HEK293 (cell line): ENCODE results near the gene GIMAP5.
A peak's percentile ranks its signal among the peaks of the same experiment; 100 is the strongest.

Experiments used
- ZNF112 ChIP-seq: fragments of 450-650 bp; formaldehyde crosslinking; IDR thresholded peaks from 2 replicates; pipeline ENCODE4 v1.5.0; 2017; ENCODE audit warnings: missing biosample characterization, missing genetic modification characterization
- ZNF138 ChIP-seq: fragments of 450-650 bp; formaldehyde crosslinking; IDR thresholded peaks from 2 replicates; pipeline ENCODE4 v1.5.1; 2016; ENCODE audit warnings: missing biosample characterization, missing genetic modification characterization, borderline replicate concordance
- ZNF214 ChIP-seq: fragments of 450-650 bp; formaldehyde crosslinking; IDR thresholded peaks from 2 replicates; pipeline ENCODE4 v1.5.1; 2017; ENCODE audit warnings: missing biosample characterization, mild to moderate bottlenecking, missing genetic modification characterization, borderline replicate concordance
- ZNF239 ChIP-seq: fragments of 450-650 bp; formaldehyde crosslinking; IDR thresholded peaks from 2 replicates; pipeline ENCODE4 v1.5.1; 2016; ENCODE audit warnings: missing biosample characterization, missing genetic modification characterization
- ZNF302 ChIP-seq: fragments of 450-650 bp; formaldehyde crosslinking; IDR thresholded peaks from 2 replicates; pipeline ENCODE4 v1.5.1; 2016; ENCODE audit warnings: missing biosample characterization, missing genetic modification characterization, low read depth
- ZNF366 ChIP-seq: fragments of 450-650 bp; formaldehyde crosslinking; conservative IDR thresholded peaks from 2 replicates; pipeline ENCODE4 v1.5.1; 2016; ENCODE audit warnings: missing biosample characterization, missing genetic modification characterization
- ZNF510 ChIP-seq: fragments of 450-650 bp; formaldehyde crosslinking; IDR thresholded peaks from 2 replicates; pipeline ENCODE4 v1.5.1; 2018; ENCODE audit warnings: mild to moderate bottlenecking, missing genetic modification characterization, missing biosample characterization; ENCODE audit not compliant: insufficient replicate concordance
- ZNF558 ChIP-seq: fragments of 450-650 bp; formaldehyde crosslinking; IDR thresholded peaks from 2 replicates; pipeline ENCODE4 v1.5.1; 2016; ENCODE audit warnings: missing biosample characterization, missing genetic modification characterization
- ZNF658 ChIP-seq: fragments of 450-650 bp; formaldehyde crosslinking; IDR thresholded peaks from 2 replicates; pipeline ENCODE4; 2016; ENCODE audit warnings: missing biosample characterization, missing genetic modification characterization
- ZNF792 ChIP-seq: fragments of 450-650 bp; formaldehyde crosslinking; IDR thresholded peaks from 2 replicates; pipeline ENCODE4 v1.5.1; 2016; ENCODE audit warnings: missing biosample characterization, missing genetic modification characterization
- ZSCAN23 ChIP-seq: fragments of 450-650 bp; formaldehyde crosslinking; IDR thresholded peaks from 2 replicates; pipeline ENCODE4 v1.5.1; 2016; ENCODE audit warnings: missing biosample characterization, missing genetic modification characterization
- TF ChIP-seq, protein P1 (sequence below): fragments of 450-650 bp; formaldehyde crosslinking; IDR thresholded peaks from 2 replicates; pipeline ENCODE4 v1.5.1; 2017; ENCODE audit warnings: missing biosample characterization, missing genetic modification characterization
- TF ChIP-seq, protein P2 (sequence below): fragments of 450-650 bp; formaldehyde crosslinking; IDR thresholded peaks from 2 replicates; pipeline ENCODE4 v1.5.1; 2017; ENCODE audit warnings: missing biosample characterization, missing genetic modification characterization
- TF ChIP-seq, protein P3 (sequence below): fragments of 450-650 bp; formaldehyde crosslinking; IDR thresholded peaks from 2 replicates; pipeline ENCODE4 v1.5.1; 2017; ENCODE audit warnings: missing biosample characterization, missing genetic modification characterization
- TF ChIP-seq, protein P4 (sequence below): fragments of 450-650 bp; formaldehyde crosslinking; IDR thresholded peaks from 2 replicates; pipeline ENCODE4 v1.5.1; 2016; ENCODE audit warnings: missing biosample characterization, missing genetic modification characterization
- TF ChIP-seq, protein P5 (sequence below): fragments of 450-650 bp; formaldehyde crosslinking; IDR thresholded peaks from 2 replicates; pipeline ENCODE4 v1.5.1; 2016; ENCODE audit warnings: missing biosample characterization, missing genetic modification characterization, low read depth
- TF ChIP-seq, protein P6 (sequence below): fragments of 450-650 bp; formaldehyde crosslinking; IDR thresholded peaks from 2 replicates; pipeline ENCODE4 v1.5.1; 2016; ENCODE audit warnings: missing biosample characterization, missing genetic modification characterization
- TF ChIP-seq, protein P7 (sequence below): fragments of 450-650 bp; IDR thresholded peaks from 2 replicates; pipeline ENCODE4 v1.5.1; 2018; ENCODE audit warnings: missing biosample characterization, mild to moderate bottlenecking, missing genetic modification characterization
- TF ChIP-seq, protein P8 (sequence below): fragments of 450-650 bp; formaldehyde crosslinking; IDR thresholded peaks from 2 replicates; pipeline ENCODE4 v1.5.1; 2016; ENCODE audit warnings: missing biosample characterization, missing genetic modification characterization

GIMAP5 gene

DNA sequence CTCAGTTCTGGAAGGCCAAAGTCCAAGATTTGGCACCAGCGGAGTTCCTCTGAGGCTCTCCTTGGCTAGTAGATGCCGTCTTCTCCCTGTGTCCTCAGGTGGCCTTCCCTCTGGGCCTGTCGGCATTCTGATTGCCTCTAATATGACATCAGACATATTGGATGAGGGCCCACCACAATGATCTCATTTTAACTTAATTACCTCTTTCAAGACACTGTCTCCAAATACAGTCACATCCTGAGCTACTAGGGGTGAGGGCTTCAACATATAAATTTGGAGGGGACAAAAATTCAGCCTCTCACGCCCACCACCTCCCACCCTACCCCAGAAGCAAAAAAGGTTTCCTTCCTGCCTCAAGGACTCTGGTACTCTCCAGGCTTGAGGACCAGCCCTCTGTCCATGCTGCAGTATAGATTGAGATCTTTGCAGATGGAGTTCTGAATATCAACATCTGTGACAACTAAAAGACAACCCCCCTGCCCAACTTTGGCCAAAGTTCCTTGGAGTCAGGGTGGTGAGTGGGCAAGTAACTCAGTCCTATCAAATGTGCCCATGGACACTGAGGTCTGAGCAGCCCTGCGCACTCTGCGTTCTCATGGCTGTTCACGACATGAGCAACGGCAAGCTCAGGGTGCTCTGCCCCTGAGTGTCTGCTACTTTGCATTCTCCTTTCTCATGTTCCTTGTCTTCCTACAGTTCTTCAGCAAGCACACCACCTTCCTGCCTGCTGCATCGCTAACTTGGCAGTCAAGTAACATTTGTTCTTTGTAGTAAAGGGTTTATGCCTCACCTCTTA, 51.5 kb downstream of the GIMAP5 start (continued):
- TF ChIP-seq, protein P1, sequence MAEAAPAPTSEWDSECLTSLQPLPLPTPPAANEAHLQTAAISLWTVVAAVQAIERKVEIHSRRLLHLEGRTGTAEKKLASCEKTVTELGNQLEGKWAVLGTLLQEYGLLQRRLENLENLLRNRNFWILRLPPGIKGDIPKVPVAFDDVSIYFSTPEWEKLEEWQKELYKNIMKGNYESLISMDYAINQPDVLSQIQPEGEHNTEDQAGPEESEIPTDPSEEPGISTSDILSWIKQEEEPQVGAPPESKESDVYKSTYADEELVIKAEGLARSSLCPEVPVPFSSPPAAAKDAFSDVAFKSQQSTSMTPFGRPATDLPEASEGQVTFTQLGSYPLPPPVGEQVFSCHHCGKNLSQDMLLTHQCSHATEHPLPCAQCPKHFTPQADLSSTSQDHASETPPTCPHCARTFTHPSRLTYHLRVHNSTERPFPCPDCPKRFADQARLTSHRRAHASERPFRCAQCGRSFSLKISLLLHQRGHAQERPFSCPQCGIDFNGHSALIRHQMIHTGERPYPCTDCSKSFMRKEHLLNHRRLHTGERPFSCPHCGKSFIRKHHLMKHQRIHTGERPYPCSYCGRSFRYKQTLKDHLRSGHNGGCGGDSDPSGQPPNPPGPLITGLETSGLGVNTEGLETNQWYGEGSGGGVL = peak; percentile 73
- TF ChIP-seq ZNF302 (tag by site-specific recombination) (no peak), ZNF214 (tag by site-specific recombination) (no peak), ZNF239 (no peak), ZNF658 (no peak), ZNF138 (no peak), ZNF366 (tag by site-specific recombination) (peak; percentile 54), ZNF792 (no peak), ZNF558 (tag by site-specific recombination) (peak; percentile 86), ZSCAN23 (tag by site-specific recombination) (no peak), ZNF112 (no peak), ZNF510 (tag by site-specific recombination) (no peak)
- TF ChIP-seq, protein P2, sequence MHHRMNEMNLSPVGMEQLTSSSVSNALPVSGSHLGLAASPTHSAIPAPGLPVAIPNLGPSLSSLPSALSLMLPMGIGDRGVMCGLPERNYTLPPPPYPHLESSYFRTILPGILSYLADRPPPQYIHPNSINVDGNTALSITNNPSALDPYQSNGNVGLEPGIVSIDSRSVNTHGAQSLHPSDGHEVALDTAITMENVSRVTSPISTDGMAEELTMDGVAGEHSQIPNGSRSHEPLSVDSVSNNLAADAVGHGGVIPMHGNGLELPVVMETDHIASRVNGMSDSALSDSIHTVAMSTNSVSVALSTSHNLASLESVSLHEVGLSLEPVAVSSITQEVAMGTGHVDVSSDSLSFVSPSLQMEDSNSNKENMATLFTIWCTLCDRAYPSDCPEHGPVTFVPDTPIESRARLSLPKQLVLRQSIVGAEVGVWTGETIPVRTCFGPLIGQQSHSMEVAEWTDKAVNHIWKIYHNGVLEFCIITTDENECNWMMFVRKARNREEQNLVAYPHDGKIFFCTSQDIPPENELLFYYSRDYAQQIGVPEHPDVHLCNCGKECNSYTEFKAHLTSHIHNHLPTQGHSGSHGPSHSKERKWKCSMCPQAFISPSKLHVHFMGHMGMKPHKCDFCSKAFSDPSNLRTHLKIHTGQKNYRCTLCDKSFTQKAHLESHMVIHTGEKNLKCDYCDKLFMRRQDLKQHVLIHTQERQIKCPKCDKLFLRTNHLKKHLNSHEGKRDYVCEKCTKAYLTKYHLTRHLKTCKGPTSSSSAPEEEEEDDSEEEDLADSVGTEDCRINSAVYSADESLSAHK = no peak
- TF ChIP-seq, protein P3, sequence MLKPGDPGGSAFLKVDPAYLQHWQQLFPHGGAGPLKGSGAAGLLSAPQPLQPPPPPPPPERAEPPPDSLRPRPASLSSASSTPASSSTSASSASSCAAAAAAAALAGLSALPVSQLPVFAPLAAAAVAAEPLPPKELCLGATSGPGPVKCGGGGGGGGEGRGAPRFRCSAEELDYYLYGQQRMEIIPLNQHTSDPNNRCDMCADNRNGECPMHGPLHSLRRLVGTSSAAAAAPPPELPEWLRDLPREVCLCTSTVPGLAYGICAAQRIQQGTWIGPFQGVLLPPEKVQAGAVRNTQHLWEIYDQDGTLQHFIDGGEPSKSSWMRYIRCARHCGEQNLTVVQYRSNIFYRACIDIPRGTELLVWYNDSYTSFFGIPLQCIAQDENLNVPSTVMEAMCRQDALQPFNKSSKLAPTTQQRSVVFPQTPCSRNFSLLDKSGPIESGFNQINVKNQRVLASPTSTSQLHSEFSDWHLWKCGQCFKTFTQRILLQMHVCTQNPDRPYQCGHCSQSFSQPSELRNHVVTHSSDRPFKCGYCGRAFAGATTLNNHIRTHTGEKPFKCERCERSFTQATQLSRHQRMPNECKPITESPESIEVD (tag by site-specific recombination) = no peak
- TF ChIP-seq, protein P4, sequence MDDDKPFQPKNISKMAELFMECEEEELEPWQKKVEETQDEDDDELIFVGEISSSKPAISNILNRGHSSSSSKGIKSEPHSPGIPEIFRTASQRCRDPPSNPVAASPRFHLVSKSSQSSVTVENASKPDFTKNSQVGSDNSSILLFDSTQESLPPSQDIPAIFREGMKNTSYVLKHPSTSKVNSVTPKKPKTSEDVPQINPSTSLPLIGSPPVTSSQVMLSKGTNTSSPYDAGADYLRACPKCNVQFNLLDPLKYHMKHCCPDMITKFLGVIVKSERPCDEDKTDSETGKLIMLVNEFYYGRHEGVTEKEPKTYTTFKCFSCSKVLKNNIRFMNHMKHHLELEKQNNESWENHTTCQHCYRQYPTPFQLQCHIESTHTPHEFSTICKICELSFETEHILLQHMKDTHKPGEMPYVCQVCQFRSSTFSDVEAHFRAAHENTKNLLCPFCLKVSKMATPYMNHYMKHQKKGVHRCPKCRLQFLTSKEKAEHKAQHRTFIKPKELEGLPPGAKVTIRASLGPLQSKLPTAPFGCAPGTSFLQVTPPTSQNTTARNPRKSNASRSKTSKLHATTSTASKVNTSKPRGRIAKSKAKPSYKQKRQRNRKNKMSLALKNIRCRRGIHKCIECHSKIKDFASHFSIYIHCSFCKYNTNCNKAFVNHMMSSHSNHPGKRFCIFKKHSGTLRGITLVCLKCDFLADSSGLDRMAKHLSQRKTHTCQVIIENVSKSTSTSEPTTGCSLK (tag by site-specific recombination) = no peak
- TF ChIP-seq, protein P5, sequence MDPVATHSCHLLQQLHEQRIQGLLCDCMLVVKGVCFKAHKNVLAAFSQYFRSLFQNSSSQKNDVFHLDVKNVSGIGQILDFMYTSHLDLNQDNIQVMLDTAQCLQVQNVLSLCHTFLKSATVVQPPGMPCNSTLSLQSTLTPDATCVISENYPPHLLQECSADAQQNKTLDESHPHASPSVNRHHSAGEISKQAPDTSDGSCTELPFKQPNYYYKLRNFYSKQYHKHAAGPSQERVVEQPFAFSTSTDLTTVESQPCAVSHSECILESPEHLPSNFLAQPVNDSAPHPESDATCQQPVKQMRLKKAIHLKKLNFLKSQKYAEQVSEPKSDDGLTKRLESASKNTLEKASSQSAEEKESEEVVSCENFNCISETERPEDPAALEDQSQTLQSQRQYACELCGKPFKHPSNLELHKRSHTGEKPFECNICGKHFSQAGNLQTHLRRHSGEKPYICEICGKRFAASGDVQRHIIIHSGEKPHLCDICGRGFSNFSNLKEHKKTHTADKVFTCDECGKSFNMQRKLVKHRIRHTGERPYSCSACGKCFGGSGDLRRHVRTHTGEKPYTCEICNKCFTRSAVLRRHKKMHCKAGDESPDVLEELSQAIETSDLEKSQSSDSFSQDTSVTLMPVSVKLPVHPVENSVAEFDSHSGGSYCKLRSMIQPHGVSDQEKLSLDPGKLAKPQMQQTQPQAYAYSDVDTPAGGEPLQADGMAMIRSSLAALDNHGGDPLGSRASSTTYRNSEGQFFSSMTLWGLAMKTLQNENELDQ (tag by site-specific recombination) = no peak
- TF ChIP-seq, protein P6, sequence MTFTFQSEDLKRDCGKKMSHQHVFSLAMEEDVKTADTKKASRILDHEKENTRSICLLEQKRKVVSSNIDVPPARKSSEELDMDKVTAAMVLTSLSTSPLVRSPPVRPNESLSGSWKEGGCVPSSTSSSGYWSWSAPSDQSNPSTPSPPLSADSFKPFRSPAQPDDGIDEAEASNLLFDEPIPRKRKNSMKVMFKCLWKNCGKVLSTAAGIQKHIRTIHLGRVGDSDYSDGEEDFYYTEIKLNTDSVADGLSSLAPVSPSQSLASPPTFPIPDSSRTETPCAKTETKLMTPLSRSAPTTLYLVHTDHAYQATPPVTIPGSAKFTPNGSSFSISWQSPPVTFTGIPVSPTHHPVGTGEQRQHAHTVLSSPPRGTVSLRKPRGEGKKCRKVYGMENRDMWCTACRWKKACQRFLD (tag by site-specific recombination) = no peak
- TF ChIP-seq, protein P7, sequence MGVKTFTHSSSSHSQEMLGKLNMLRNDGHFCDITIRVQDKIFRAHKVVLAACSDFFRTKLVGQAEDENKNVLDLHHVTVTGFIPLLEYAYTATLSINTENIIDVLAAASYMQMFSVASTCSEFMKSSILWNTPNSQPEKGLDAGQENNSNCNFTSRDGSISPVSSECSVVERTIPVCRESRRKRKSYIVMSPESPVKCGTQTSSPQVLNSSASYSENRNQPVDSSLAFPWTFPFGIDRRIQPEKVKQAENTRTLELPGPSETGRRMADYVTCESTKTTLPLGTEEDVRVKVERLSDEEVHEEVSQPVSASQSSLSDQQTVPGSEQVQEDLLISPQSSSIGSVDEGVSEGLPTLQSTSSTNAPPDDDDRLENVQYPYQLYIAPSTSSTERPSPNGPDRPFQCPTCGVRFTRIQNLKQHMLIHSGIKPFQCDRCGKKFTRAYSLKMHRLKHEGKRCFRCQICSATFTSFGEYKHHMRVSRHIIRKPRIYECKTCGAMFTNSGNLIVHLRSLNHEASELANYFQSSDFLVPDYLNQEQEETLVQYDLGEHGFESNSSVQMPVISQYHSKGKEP (tag by site-specific recombination) = no peak
- TF ChIP-seq, protein P8, sequence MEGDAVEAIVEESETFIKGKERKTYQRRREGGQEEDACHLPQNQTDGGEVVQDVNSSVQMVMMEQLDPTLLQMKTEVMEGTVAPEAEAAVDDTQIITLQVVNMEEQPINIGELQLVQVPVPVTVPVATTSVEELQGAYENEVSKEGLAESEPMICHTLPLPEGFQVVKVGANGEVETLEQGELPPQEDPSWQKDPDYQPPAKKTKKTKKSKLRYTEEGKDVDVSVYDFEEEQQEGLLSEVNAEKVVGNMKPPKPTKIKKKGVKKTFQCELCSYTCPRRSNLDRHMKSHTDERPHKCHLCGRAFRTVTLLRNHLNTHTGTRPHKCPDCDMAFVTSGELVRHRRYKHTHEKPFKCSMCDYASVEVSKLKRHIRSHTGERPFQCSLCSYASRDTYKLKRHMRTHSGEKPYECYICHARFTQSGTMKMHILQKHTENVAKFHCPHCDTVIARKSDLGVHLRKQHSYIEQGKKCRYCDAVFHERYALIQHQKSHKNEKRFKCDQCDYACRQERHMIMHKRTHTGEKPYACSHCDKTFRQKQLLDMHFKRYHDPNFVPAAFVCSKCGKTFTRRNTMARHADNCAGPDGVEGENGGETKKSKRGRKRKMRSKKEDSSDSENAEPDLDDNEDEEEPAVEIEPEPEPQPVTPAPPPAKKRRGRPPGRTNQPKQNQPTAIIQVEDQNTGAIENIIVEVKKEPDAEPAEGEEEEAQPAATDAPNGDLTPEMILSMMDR = no peak
